Keratinocyte (primary cell): Measurements from ENCODE around the gene RPS27L. TPM values are rescaled to one million over a fixed set of nuclear protein-coding genes. Genes with fewer than 3 reads are reported as not detected.
A peak's percentile ranks its signal among the peaks of the same experiment; 100 is the strongest.

Experiments used
- DNase-seq: peaks from one replicate; pipeline ENCODE4 v3.0.0-alpha.2; 2011; ENCODE audit warnings: low read depth, missing footprints, low spot score
- FAIRE-seq: peaks from 2 replicates; lab custom pipeline; 2011; peaks lifted over from hg19 to GRCh38; lab: Jason Lieb, UNC
- H2AFZ ChIP-seq: 2 replicates; pipeline ENCODE4 v1.6.0; 2012; ENCODE audit warnings: low read length, control low read depth, inconsistent platforms; ENCODE audit not compliant: control insufficient read depth
- H3K27ac ChIP-seq: 2 replicates; pipeline ENCODE4 v1.5.1; 2011; ENCODE audit warnings: low read length; ENCODE audit not compliant: control insufficient read depth, insufficient read depth
- H3K27me3 ChIP-seq: 3 replicates; pipeline ENCODE4 v1.6.0; 2011; ENCODE audit warnings: low read length; ENCODE audit not compliant: control insufficient read depth, insufficient read depth; ENCODE audit errors: extremely low read depth
- H3K36me3 ChIP-seq, 2 experiments: 2 replicates in 1 of 2; 3 replicates in 1 of 2; pipeline ENCODE4 v1.5.1; 2011; ENCODE audit warnings: low read length in 2 of 2, mild to moderate bottlenecking in 1 of 2; ENCODE audit not compliant: control insufficient read depth in 2 of 2, insufficient read depth in 2 of 2; ENCODE audit errors: extremely low read depth in 1 of 2
- H3K4me1 ChIP-seq: 3 replicates; pipeline ENCODE4 v1.5.1; 2011; ENCODE audit warnings: low read length; ENCODE audit not compliant: control insufficient read depth, insufficient read depth; ENCODE audit errors: extremely low read depth
- H3K4me2 ChIP-seq: 3 replicates; pipeline ENCODE4 v1.6.0; 2011; ENCODE audit warnings: low read depth, low read length; ENCODE audit not compliant: control insufficient read depth, insufficient read depth; ENCODE audit errors: extremely low read depth
- H3K4me3 ChIP-seq, 3 experiments: fragments of 200-600 bp in 1 of 3; sonication (generic) in 1 of 3; 2 replicates in 2 of 3; 3 replicates in 1 of 3; pipeline ENCODE4 v1.5.1; 2011 to 2016; ENCODE audit warnings: low read length in 3 of 3, mild to moderate bottlenecking in 3 of 3, control low read depth in 2 of 3, inconsistent platforms in 1 of 3, low read depth in 1 of 3, mixed read lengths in 1 of 3, mixed run types in 1 of 3, moderate library complexity in 1 of 3; ENCODE audit not compliant: control insufficient read depth in 2 of 3, insufficient read depth in 2 of 3; ENCODE audit errors: extremely low read depth in 1 of 3
- H3K79me2 ChIP-seq: 2 replicates; pipeline ENCODE4 v1.6.0; 2012; ENCODE audit warnings: low read length; ENCODE audit not compliant: control insufficient read depth, insufficient read depth
- H3K9ac ChIP-seq: 3 replicates; pipeline ENCODE4 v1.6.0; 2011; ENCODE audit warnings: low read length; ENCODE audit not compliant: control insufficient read depth, insufficient read depth; ENCODE audit errors: extremely low read depth
- H3K9me1 ChIP-seq: 3 replicates; pipeline ENCODE4 v1.6.0; 2011; ENCODE audit warnings: low read length; ENCODE audit not compliant: control insufficient read depth, insufficient read depth; ENCODE audit errors: extremely low read depth
- H3K9me3 ChIP-seq: 2 replicates; pipeline ENCODE4 v1.5.1; 2012; ENCODE audit warnings: low read depth, low read length; ENCODE audit not compliant: control insufficient read depth
- H4K20me1 ChIP-seq: 3 replicates; pipeline ENCODE4 v1.6.0; 2011; ENCODE audit warnings: low read length; ENCODE audit not compliant: control insufficient read depth, insufficient read depth; ENCODE audit errors: extremely low read depth
- EZH2 ChIP-seq: IDR thresholded peaks from one replicate; pipeline ENCODE4 v1.6.1; 2012; ENCODE audit warnings: inconsistent platforms, mild to moderate bottlenecking, low read length, moderate library complexity
- dilution Hi-C: fragments of 300-500 bp; cut with MboI; formaldehyde crosslinking; loops from one replicate; pipeline ENCODE4 v1.7.0; 2020; ENCODE audit warnings: low sequenced_read_pairs; ENCODE audit not compliant: extremely low pct_ligation_motif_present
- polyA minus RNA-seq, 3 experiments: library from RNA; depleted of rRNA, polyadenylated mRNA; stranded (reverse); fragments of >200 nt; gene quantifications; 1 replicate in 1 of 3; 2 replicates in 1 of 3; 3 replicates in 1 of 3; pipeline ENCODE4 v1.2.3, GENCODE V29; 2011
- polyA plus RNA-seq, 5 experiments: library from polyadenylated mRNA; depleted of rRNA in 3 of 5; stranded (reverse) in 3 of 5; stranded (forward) in 1 of 5; unstranded in 1 of 5; fragments of >200 nt; gene quantifications; 1 replicate in 1 of 5; 2 replicates in 3 of 5; 3 replicates in 1 of 5; pipeline versions ENCODE4 v1.2.1 to v1.2.3, GENCODE V29; 2011 to 2012; ENCODE audit warnings: missing spikeins in 2 of 5, low read depth in 1 of 5, low replicate concordance in 1 of 5
- TF ChIP-seq, protein P1 (sequence below), 3 experiments: IDR thresholded peaks in 1 of 3; conservative IDR thresholded peaks in 1 of 3; optimal IDR thresholded peaks in 1 of 3; 2 replicates in 2 of 3; 3 replicates in 1 of 3; pipeline versions ENCODE3 to v1.5.1; 2011; ENCODE audit warnings: low read length in 3 of 3, mild to moderate bottlenecking in 3 of 3, moderate library complexity in 2 of 3, control low read depth in 1 of 3, inconsistent platforms in 1 of 3; ENCODE audit not compliant: insufficient read depth in 2 of 3; ENCODE audit errors: extremely low read depth in 1 of 3

Gene RPS27L
- 123 to 208 TPM (median 154 TPM) in 3 replicates for polyA plus RNA-seq
- 24.1 TPM for polyA plus RNA-seq (2011; ENCODE audit: low read depth)
- polyA plus RNA-seq (2011; cell fraction: cytosol; rRNA removed): 180 and 341 TPM in 2 replicates
- polyA plus RNA-seq (2011; cell fraction: nucleus; rRNA removed): 63.1 and 79.2 TPM in 2 replicates
- 171 and 189 TPM in 2 replicates for polyA plus RNA-seq (2012; ENCODE audit: low replicate concordance)
- polyA minus RNA-seq: 15.4 to 36.3 TPM (median 20.9 TPM) in 3 replicates
- 46.2 TPM for polyA minus RNA-seq (2011; cell fraction: cytosol; rRNA and poly(A)+ RNA removed)
- 7.2 and 18.6 TPM in 2 replicates for polyA minus RNA-seq (2011; cell fraction: nucleus; rRNA and poly(A)+ RNA removed)

DNA sequence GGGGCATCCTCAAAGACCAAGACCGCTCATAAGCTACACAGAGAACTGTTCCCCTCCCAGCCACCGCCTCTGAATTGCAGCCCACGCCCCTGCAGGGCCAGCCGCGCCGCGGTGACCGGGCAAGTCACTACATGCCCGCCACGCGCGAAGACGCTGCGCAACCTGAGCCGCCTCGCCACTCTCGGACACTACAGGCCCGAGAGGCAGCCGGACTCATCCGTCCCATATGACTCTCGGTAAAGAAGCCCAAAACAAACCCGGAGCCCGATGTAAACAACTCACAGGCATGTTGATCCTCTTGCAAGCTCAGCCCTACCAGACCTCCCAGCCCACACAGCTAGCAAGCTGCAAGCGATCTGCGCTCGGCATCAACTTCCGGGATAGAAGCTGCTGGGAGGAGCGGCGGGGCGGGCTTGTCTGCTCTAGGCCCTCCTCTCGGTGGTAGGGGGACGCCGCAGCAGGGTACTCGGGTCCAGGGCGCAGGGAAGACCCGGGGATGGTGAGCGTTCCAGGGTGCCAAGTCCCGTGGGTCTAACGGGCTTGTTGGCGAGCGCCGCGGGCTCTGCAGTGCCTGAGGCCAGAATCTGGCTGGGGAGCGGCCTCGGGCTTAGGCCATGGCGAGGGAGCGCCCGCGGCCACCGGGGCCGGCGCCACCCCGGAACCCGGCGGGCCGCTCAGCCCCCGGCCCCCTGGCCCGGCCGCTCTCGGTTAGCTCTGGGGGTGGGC, at the start of gene RPS27L:
Gene RPS27L (minus strand): TSS at position 360 of the 726 bp plus-strand sequence. CDS start 72 bp downstream, at position 288.
- no peaks in the 10 kb centered on the region for H3K9me3 ChIP-seq
- no peaks in the 10 kb centered on the region for H3K9me1 ChIP-seq
- DNase-seq: peak; percentile 66
- peaks cover 0 to 1% of the 10 kb centered on the region in 2 experiments for H3K36me3 ChIP-seq
- dilution Hi-C loops: no loop called here
- H3K79me2 ChIP-seq: peaks cover 12% of the 10 kb centered on the region
- H4K20me1 ChIP-seq: no peaks in the 10 kb centered on the region
- peak within 1 kb of the TSS; percentile 91 for H3K9ac ChIP-seq
- H3K4me3 ChIP-seq: peak within 1 kb of the TSS; percentile 74 to 80 (median 79)
- H3K4me1 ChIP-seq: peaks cover 9% of the 10 kb centered on the region
- H3K4me2 ChIP-seq: peak within 1 kb of the TSS; percentile 92
- peak within 1 kb of the TSS; percentile 91 for H2AFZ ChIP-seq
- peak; percentile 17 for FAIRE-seq
- peak within 1 kb of the TSS; percentile 83 for H3K27ac ChIP-seq
- H3K27me3 ChIP-seq: no peaks in the 10 kb centered on the region
- TF ChIP-seq EZH2: no peak
- TF ChIP-seq, protein P1, sequence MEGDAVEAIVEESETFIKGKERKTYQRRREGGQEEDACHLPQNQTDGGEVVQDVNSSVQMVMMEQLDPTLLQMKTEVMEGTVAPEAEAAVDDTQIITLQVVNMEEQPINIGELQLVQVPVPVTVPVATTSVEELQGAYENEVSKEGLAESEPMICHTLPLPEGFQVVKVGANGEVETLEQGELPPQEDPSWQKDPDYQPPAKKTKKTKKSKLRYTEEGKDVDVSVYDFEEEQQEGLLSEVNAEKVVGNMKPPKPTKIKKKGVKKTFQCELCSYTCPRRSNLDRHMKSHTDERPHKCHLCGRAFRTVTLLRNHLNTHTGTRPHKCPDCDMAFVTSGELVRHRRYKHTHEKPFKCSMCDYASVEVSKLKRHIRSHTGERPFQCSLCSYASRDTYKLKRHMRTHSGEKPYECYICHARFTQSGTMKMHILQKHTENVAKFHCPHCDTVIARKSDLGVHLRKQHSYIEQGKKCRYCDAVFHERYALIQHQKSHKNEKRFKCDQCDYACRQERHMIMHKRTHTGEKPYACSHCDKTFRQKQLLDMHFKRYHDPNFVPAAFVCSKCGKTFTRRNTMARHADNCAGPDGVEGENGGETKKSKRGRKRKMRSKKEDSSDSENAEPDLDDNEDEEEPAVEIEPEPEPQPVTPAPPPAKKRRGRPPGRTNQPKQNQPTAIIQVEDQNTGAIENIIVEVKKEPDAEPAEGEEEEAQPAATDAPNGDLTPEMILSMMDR (optimal IDR thresholded peaks at IDR 0.05 in 1 of 3, IDR thresholded peaks at IDR 0.05 in 1 of 3, conservative IDR thresholded peaks at IDR 0.05 in 1 of 3; ENCODE audit: extremely low read depth in 1 of 3, insufficient read depth in 2 of 3, low read length in 3 of 3): no peak

DNA sequence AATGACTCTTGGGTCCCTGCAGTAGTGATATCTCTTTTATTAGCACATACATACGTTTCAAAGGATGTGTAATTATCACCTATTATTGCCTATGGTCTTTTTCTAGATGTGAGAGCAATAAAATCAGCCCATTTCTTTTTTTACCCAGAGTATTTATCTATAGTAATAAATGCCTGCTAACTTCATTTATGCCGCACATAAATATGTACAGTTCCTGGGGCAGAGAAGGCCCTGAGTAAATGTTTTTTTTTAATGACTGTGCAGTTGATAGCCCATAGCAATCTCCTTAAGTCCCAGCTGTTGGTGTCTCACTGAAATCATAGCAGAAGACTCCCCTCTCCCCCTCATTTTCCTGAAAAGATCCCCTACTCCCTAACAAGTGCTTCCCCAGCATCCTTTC, 48.8 kb upstream of the RPS27L start:
- Histone ChIP-seq H3K4me1 (no peaks in the 10 kb centered on the region), H3K9me3 (no peaks in the 10 kb centered on the region), H3K27ac (no peak overlapping the region), H2AFZ (no peak overlapping the region), H3K79me2 (peaks cover 18% of the 10 kb centered on the region), H3K9ac (no peak overlapping the region), H3K4me2 (no peak overlapping the region), H3K27me3 (no peaks in the 10 kb centered on the region), H3K9me1 (no peaks in the 10 kb centered on the region), H3K4me3 (no peak overlapping the region), H3K36me3 (peaks cover 0 to 2% of the 10 kb centered on the region in 2 experiments), H4K20me1 (no peaks in the 10 kb centered on the region)
- TF ChIP-seq, protein P1 (optimal IDR thresholded peaks at IDR 0.05 in 1 of 3, IDR thresholded peaks at IDR 0.05 in 1 of 3, conservative IDR thresholded peaks at IDR 0.05 in 1 of 3; ENCODE audit: extremely low read depth in 1 of 3, insufficient read depth in 2 of 3, low read length in 3 of 3): no peak
- no peak for TF ChIP-seq EZH2
- FAIRE-seq: no peak
- dilution Hi-C loops: no loop called here
- no peak for DNase-seq
